IMR-90 (cell line): ENCODE data around the gene ABHD17B. TPM values are rescaled to one million over a fixed set of nuclear protein-coding genes. Genes with fewer than 3 reads are reported as not detected.

ENCODE experiments used
- ATAC-seq: fragments of 200-7000 bp; cut with Tn5 transposase; 2 replicates; pipeline ENCODE4 v1.9.1; 2020; ENCODE audit warnings: low read depth, mild to moderate bottlenecking, moderate library complexity
- BruUV-seq: library from RNA; stranded (reverse); fragments of 400-500 nt; replicated peaks from 2 replicates; lab custom pipeline; 2021; lab: Mats Ljungman, UMichigan
- CTCF ChIA-PET: fragments of 300-600 bp; formaldehyde crosslinking; extraction: SDS; loops from one replicate; lab custom pipeline; 2021; ENCODE audit warnings: antibody characterized with exemption; lab: Yijun Ruan, JAX
- POLR2A ChIA-PET: fragments of 300-600 bp; sonication (Branson Sonifier 250); formaldehyde crosslinking; loops from one replicate; lab custom pipeline; 2022; ENCODE audit warnings: antibody characterized with exemption; ENCODE audit not compliant: unreplicated experiment; lab: Charles Lee
- DNase-seq: peaks from one replicate; pipeline ENCODE4 v3.0.0; 2013
- H2AFZ ChIP-seq: replicated peaks from 2 replicates; pipeline ENCODE3; 2013; ENCODE audit warnings: low read length, mild to moderate bottlenecking; ENCODE audit not compliant: poor library complexity
- H2AK5ac ChIP-seq: 2 replicates; pipeline ENCODE4 v1.6.1; 2013; ENCODE audit warnings: low read depth, low read length, inconsistent platforms
- H2AK9ac ChIP-seq: replicated peaks from 2 replicates; pipeline ENCODE3; 2013; ENCODE audit warnings: mild to moderate bottlenecking, low read depth, low read length, moderate library complexity; ENCODE audit not compliant: poor library complexity
- H2BK120ac ChIP-seq: 2 replicates; pipeline ENCODE4 v1.6.1; 2013; ENCODE audit warnings: low read depth, low read length, inconsistent platforms
- H2BK15ac ChIP-seq: 3 replicates; pipeline ENCODE4 v1.6.1; 2013; ENCODE audit warnings: low read depth, low read length, inconsistent platforms
- H2BK20ac ChIP-seq: 2 replicates; pipeline ENCODE4 v1.6.1; 2013; ENCODE audit warnings: low read depth, mild to moderate bottlenecking, inconsistent platforms, low read length, moderate library complexity
- H2BK5ac ChIP-seq: 2 replicates; pipeline ENCODE4 v1.6.1; 2013; ENCODE audit warnings: mild to moderate bottlenecking, low read depth, low read length, inconsistent platforms; ENCODE audit not compliant: poor library complexity, severe bottlenecking
- H3K14ac ChIP-seq: replicated peaks from 2 replicates; pipeline ENCODE4 v1.6.1; 2013; ENCODE audit warnings: low read depth, low read length, inconsistent platforms
- H3K18ac ChIP-seq: 2 replicates; pipeline ENCODE4 v1.6.1; 2013; ENCODE audit warnings: low read depth, low read length, control low read depth
- H3K23ac ChIP-seq: 2 replicates; pipeline ENCODE4 v1.6.1; 2013; ENCODE audit warnings: low read depth, low read length, inconsistent platforms
- H3K27ac ChIP-seq: 2 replicates; pipeline ENCODE4 v1.5.1; 2013; ENCODE audit warnings: mild to moderate bottlenecking, control low read depth, low read length; ENCODE audit not compliant: insufficient read depth
- H3K27me3 ChIP-seq: 2 replicates; pipeline ENCODE4 v1.6.1; 2013; ENCODE audit warnings: low read length; ENCODE audit not compliant: control insufficient read depth, insufficient read depth
- H3K36me3 ChIP-seq: 2 replicates; pipeline ENCODE4 v1.6.1; 2013; ENCODE audit warnings: low read length, mixed read lengths; ENCODE audit not compliant: control insufficient read depth, insufficient read depth
- H3K4ac ChIP-seq: 2 replicates; pipeline ENCODE4 v1.6.1; 2013; ENCODE audit warnings: low read depth, low read length, inconsistent platforms
- H3K4me1 ChIP-seq: 2 replicates; pipeline ENCODE4 v1.6.1; 2013; ENCODE audit warnings: low read length, mixed read lengths; ENCODE audit not compliant: control insufficient read depth, insufficient read depth
- H3K4me2 ChIP-seq: 2 replicates; pipeline ENCODE4 v1.6.1; 2013; ENCODE audit warnings: low read depth, mild to moderate bottlenecking, control low read depth, low read length, moderate library complexity
- H3K4me3 ChIP-seq: 2 replicates; pipeline ENCODE4 v1.5.1; 2013; ENCODE audit warnings: low read depth, mild to moderate bottlenecking, control low read depth, low read length, moderate library complexity; ENCODE audit not compliant: insufficient read depth
- H3K56ac ChIP-seq: 2 replicates; pipeline ENCODE4 v1.6.1; 2013; ENCODE audit warnings: low read length, inconsistent platforms; ENCODE audit not compliant: insufficient read depth; ENCODE audit errors: extremely low read depth
- H3K79me1 ChIP-seq, 2 experiments: 2 replicates each; pipeline ENCODE4 v1.6.1; 2013; ENCODE audit warnings: low read length in 2 of 2, inconsistent platforms in 1 of 2, low read depth in 1 of 2
- H3K9ac ChIP-seq: 2 replicates; pipeline ENCODE4 v1.6.1; 2013; ENCODE audit warnings: low read depth, low read length, control low read depth
- H3K9me1 ChIP-seq: 2 replicates; pipeline ENCODE4 v1.6.1; 2013; ENCODE audit warnings: low read length, inconsistent platforms; ENCODE audit not compliant: insufficient read depth
- H3K9me3 ChIP-seq: 2 replicates; pipeline ENCODE4 v1.6.1; 2013; ENCODE audit warnings: low read length; ENCODE audit not compliant: control insufficient read depth, insufficient read depth
- H4K20me1 ChIP-seq: 2 replicates; pipeline ENCODE4 v1.6.1; 2013; ENCODE audit warnings: low read length, inconsistent platforms; ENCODE audit not compliant: insufficient read depth
- H4K5ac ChIP-seq: 2 replicates; pipeline ENCODE4 v1.6.1; 2013; ENCODE audit warnings: mild to moderate bottlenecking, low read depth, low read length, control low read depth
- H4K8ac ChIP-seq, 2 experiments: 2 replicates each; pipeline ENCODE4 v1.6.1; 2013; ENCODE audit warnings: low read depth in 2 of 2, low read length in 2 of 2, control low read depth in 1 of 2, inconsistent platforms in 1 of 2
- H4K91ac ChIP-seq: 2 replicates; pipeline ENCODE4 v1.6.1; 2013; ENCODE audit warnings: low read depth, low read length, inconsistent platforms; ENCODE audit not compliant: insufficient read depth
- BHLHE40 ChIP-seq: fragments of 150-350 bp; IDR thresholded peaks from 2 replicates; pipeline ENCODE4 v1.6.1; 2016; ENCODE audit warnings: mild to moderate bottlenecking, low read depth, low read length
- CEBPB ChIP-seq: IDR thresholded peaks from 2 replicates; pipeline ENCODE4 v1.6.1; 2012; ENCODE audit warnings: low read depth, low read length, improper control_type of control experiment
- CHD1 ChIP-seq: IDR thresholded peaks from 2 replicates; pipeline ENCODE4 v1.6.1; 2012; ENCODE audit warnings: low read depth, low read length, improper control_type of control experiment
- CTCF ChIP-seq: conservative IDR thresholded peaks from 2 replicates; pipeline ENCODE4 v1.5.1; 2012; ENCODE audit warnings: mild to moderate bottlenecking, low read depth, low read length, improper control_type of control experiment
- ELK1 ChIP-seq: fragments of 150-350 bp; IDR thresholded peaks from 2 replicates; pipeline ENCODE4 v1.6.1; 2016; ENCODE audit warnings: low read depth, mild to moderate bottlenecking, low read length, moderate library complexity, borderline replicate concordance
- FOS ChIP-seq: fragments of 150-350 bp; IDR thresholded peaks from 2 replicates; pipeline ENCODE4 v1.6.1; 2016; ENCODE audit warnings: low read depth, low read length
- MAFK ChIP-seq: IDR thresholded peaks from 2 replicates; pipeline ENCODE4 v1.6.1; 2012; ENCODE audit warnings: low read depth, low read length, improper control_type of control experiment
- MAZ ChIP-seq: IDR thresholded peaks from 2 replicates; pipeline ENCODE4 v1.6.1; 2012; ENCODE audit warnings: low read depth, mild to moderate bottlenecking, low read length, improper control_type of control experiment, moderate library complexity, borderline replicate concordance
- MXI1 ChIP-seq: IDR thresholded peaks from 2 replicates; pipeline ENCODE4 v1.6.1; 2012; ENCODE audit warnings: low read depth, mild to moderate bottlenecking, low read length, moderate library complexity, borderline replicate concordance
- NFE2L2 ChIP-seq: fragments of 150-350 bp; IDR thresholded peaks from 2 replicates; pipeline ENCODE4 v1.6.1; 2016; ENCODE audit warnings: low read depth, mild to moderate bottlenecking, low read length
- POLR2A ChIP-seq: IDR thresholded peaks from 2 replicates; pipeline ENCODE4 v1.6.1; 2012; ENCODE audit warnings: mild to moderate bottlenecking, low read depth, low read length
- RAD21 ChIP-seq: IDR thresholded peaks from 2 replicates; pipeline ENCODE4 v1.6.1; 2012; ENCODE audit warnings: low read length, improper control_type of control experiment
- RCOR1 ChIP-seq: IDR thresholded peaks from 2 replicates; pipeline ENCODE4 v1.6.1; 2012; ENCODE audit warnings: mild to moderate bottlenecking, low read length, improper control_type of control experiment; ENCODE audit not compliant: insufficient replicate concordance
- RFX5 ChIP-seq: IDR thresholded peaks from 2 replicates; pipeline ENCODE4 v1.8.0; 2012; ENCODE audit warnings: low read depth, mild to moderate bottlenecking, low read length, moderate library complexity
- SMC3 ChIP-seq: fragments of 150-350 bp; IDR thresholded peaks from 2 replicates; pipeline ENCODE4 v1.6.1; 2016; ENCODE audit warnings: low read depth, mild to moderate bottlenecking, antibody characterized with exemption, low read length, moderate library complexity
- USF2 ChIP-seq: fragments of 150-350 bp; IDR thresholded peaks from 2 replicates; pipeline ENCODE4 v1.6.1; 2017; ENCODE audit warnings: mild to moderate bottlenecking, antibody characterized with exemption, low read length, low read depth
- dilution Hi-C: fragments of 300-500 bp; cut with HindIII; formaldehyde crosslinking; loops from one replicate; pipeline ENCODE4 v1.14.3; 2018; ENCODE audit warnings: low sequenced_read_pairs; ENCODE audit not compliant: unreplicated experiment
- in situ Hi-C: fragments of 300-500 bp; cut with MboI; formaldehyde crosslinking; loops from 3 replicates; pipeline ENCODE4 v1.14.3; 2019; ENCODE audit warnings: low sequenced_read_pairs, inconsistent platforms, mixed read lengths
- intact Hi-C: fragments of 100-400 bp; cut with micrococcal nuclease; formaldehyde crosslinking; loops from 2 replicates; pipeline ENCODE4 v1.10.0; 2022
- polyA plus RNA-seq, 3 experiments: library from polyadenylated mRNA; depleted of rRNA; stranded (reverse); fragments of >200 nt; gene quantifications; 2 replicates each; pipeline ENCODE4 v1.2.3, GENCODE V29; 2012; ENCODE audit warnings: low replicate concordance in 1 of 3
- total RNA-seq: library from RNA; depleted of rRNA; stranded (reverse); fragments of >200 nt; gene quantifications from 2 replicates; pipeline ENCODE4 v1.2.3, GENCODE V29; 2012

The ABHD17B gene
- total and polyA plus RNA-seq, 2 of the 4 experiments (the other 2 are of a cell fraction), result 7.5 to 16.8 TPM

DNA sequence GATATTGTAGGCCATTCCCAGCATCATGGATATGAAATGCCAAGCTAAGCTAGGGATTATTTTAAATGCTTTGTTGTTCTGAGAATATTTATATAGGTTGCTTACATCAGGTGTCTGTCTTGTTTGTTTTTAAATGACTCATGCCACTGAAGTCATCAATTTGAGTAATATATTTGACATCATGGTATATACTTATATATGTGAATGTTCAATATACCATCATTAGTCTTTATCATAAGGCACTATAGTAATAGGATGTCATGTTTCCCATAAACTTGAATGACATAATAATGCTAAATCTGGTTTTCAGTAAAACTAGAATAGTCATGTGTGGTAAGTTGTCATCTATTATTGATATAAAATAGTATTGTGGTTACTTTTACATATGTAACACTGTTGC is 13.6 kb upstream of the ABHD17B start:
- Histone ChIP-seq H3K4me3 (no peak overlapping the region), H3K18ac (no peak overlapping the region), H3K14ac (no peak overlapping the region), H4K20me1 (peaks cover 4% of the 10 kb centered on the region; the same call in 1 of the 2 replicates), H4K91ac (no peak overlapping the region), H3K4me1 (peaks cover 2% of the 10 kb centered on the region), H3K23ac (no peak overlapping the region), H4K8ac (no peak overlapping the region), H3K36me3 (no peaks in the 10 kb centered on the region), H2BK120ac (no peak overlapping the region), H3K9me1 (0 out of 2 replicates have a peak, but pooled peaks cover 3% of the 10 kb centered on the region), H3K9ac (no peak overlapping the region), H2BK5ac (no peak overlapping the region), H4K5ac (no peak overlapping the region), H3K27ac (no peak overlapping the region), H3K4me2 (no peak overlapping the region), H2AK9ac (no peak overlapping the region), H2BK15ac (no peak overlapping the region), H3K9me3 (no peaks in the 10 kb centered on the region), H3K79me1 (peaks cover 11 to 35% of the 10 kb centered on the region in 2 experiments; a peak in 3 of 4 replicates), H3K4ac (no peak overlapping the region), H3K27me3 (no peaks in the 10 kb centered on the region), H3K56ac (no peak overlapping the region), H2BK20ac (no peak overlapping the region), H2AFZ (no peak overlapping the region), H2AK5ac (no peak overlapping the region)
- DNase-seq (no peak), ATAC-seq (no peak)
- CTCF ChIA-PET, result no interaction called here
- dilution Hi-C loops, result no loop called here
- intact Hi-C loops, result no loop called here
- POLR2A ChIA-PET, result no interaction called here
- TF ChIP-seq FOS (no peak), BHLHE40 (no peak), USF2 (no peak), SMC3 (no peak), POLR2A (no peak), MAZ (no peak), CEBPB (no peak), CTCF (no peak), CHD1 (no peak), RCOR1 (no peak), MXI1 (no peak), RFX5 (no peak), ELK1 (no peak), MAFK (no peak), NFE2L2 (no peak), RAD21 (no peak)
- no TSS peak for BruUV-seq
- in situ Hi-C loops, result no loop called here
